Upper lobe of right lung (tissue), 1 donor: Measurements from ENCODE around the gene GALNT14. TPM values are rescaled to one million over a fixed set of nuclear protein-coding genes. Genes with fewer than 3 reads are reported as not detected.
"Not testable (repeated sequence)": the region's sequence is repeated elsewhere in the genome, so short reads cannot be mapped to it uniquely, and the experiment has no call there.

ENCODE experiments used
- ATAC-seq: fragments of 200-7000 bp; cut with Tn5 transposase; one replicate; pipeline ENCODE4 v1.9.1; 2020; ENCODE audit warnings: mild to moderate bottlenecking, moderate library complexity
- DNase-seq: peaks from one replicate; pipeline ENCODE4 v3.0.0-alpha.2; 2020
- H3K27ac ChIP-seq: fragments of 200-600 bp; one replicate; pipeline ENCODE4 v1.8.0; 2022
- H3K27me3 ChIP-seq: fragments of 200-600 bp; one replicate; pipeline ENCODE4 v1.8.0; 2022; ENCODE audit warnings: mild to moderate bottlenecking
- H3K36me3 ChIP-seq: fragments of 200-600 bp; one replicate; pipeline ENCODE4 v1.8.0; 2022
- H3K4me1 ChIP-seq: fragments of 200-600 bp; one replicate; pipeline ENCODE4 v1.8.0; 2022
- H3K4me3 ChIP-seq: fragments of 200-600 bp; one replicate; pipeline ENCODE4 v1.8.0; 2022; ENCODE audit warnings: mild to moderate bottlenecking
- H3K9me3 ChIP-seq: fragments of 200-600 bp; one replicate; pipeline ENCODE4 v1.8.0; 2022
- intact Hi-C: fragments of 100-400 bp; cut with DNase I; formaldehyde crosslinking; loops from one replicate; pipeline ENCODE4 v1.11.0; 2022
- total RNA-seq: library from RNA; stranded (reverse); fragmentation: NEBNext Ultra II Directional; extraction: Animal tissue kit (Norgen Biotek cat#: 25700); gene quantifications from one replicate; pipeline ENCODE4 v1.2.1, GENCODE V29; 2021
- TF ChIP-seq, protein P1 (sequence below): fragments of 200-600 bp; IDR thresholded peaks from one replicate; pipeline ENCODE4 v1.8.0; 2022; ENCODE audit warnings: antibody characterized with exemption
- donor health status: DM: no; HTN: yes; CAD: no; lungs with severe emphysema.

Gene GALNT14
- total RNA-seq, 1 donor from 2014 or later, result 0.81 TPM

DNA sequence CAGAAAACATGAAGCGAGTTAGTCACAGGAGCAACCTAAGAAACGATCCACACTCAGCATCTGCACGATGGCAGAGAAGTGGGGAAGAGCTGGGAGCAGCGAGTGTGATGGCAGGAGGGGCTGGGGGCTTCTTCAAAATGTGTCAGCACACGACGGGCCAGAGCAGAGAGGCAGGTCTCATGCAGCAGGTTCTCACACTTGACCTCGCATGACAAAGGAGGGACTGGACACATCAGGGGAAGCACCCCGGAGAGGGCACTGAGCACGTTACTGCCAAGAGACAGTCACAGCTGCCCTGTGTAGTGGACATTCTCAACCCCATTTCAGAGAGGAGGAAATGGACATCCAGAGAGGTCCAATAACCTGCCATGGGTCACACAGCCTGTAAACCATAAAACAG, 226.9 kb downstream of the GALNT14 start:
- H3K4me3 ChIP-seq, result no peak overlapping the region
- intact Hi-C loops, result no loop called here
- no peaks in the 10 kb centered on the region for H3K27me3 ChIP-seq
- H3K9me3 ChIP-seq, result no peaks in the 10 kb centered on the region
- DNase-seq (no peak), ATAC-seq (no peak)
- no peak overlapping the region for H3K27ac ChIP-seq
- H3K36me3 ChIP-seq, result no peaks in the 10 kb centered on the region
- TF ChIP-seq, protein P1, sequence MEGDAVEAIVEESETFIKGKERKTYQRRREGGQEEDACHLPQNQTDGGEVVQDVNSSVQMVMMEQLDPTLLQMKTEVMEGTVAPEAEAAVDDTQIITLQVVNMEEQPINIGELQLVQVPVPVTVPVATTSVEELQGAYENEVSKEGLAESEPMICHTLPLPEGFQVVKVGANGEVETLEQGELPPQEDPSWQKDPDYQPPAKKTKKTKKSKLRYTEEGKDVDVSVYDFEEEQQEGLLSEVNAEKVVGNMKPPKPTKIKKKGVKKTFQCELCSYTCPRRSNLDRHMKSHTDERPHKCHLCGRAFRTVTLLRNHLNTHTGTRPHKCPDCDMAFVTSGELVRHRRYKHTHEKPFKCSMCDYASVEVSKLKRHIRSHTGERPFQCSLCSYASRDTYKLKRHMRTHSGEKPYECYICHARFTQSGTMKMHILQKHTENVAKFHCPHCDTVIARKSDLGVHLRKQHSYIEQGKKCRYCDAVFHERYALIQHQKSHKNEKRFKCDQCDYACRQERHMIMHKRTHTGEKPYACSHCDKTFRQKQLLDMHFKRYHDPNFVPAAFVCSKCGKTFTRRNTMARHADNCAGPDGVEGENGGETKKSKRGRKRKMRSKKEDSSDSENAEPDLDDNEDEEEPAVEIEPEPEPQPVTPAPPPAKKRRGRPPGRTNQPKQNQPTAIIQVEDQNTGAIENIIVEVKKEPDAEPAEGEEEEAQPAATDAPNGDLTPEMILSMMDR, result no peak
- H3K4me1 ChIP-seq, result no peaks in the 10 kb centered on the region

DNA sequence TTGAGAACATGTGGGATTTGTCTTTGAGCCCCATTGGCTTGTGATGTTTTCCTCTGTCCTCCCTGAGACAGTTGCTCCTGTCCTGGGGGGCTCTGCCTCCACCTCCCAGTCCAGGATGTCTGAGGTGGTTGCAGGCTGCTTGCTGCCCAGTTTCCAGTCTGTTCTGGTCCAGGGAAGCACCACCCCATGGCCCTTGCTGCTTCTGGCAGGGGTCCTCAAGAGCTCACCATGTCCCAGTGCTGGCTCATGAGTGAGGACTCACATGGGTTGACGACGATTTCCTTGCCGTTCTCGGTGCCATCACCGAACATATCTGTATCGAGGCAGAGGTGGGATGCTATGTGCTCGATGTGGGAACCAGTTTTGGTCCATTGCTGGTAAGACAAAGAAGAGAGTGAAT, 227.6 kb downstream of the GALNT14 start:
- intact Hi-C loops, result no loop called here
- DNase-seq, result no peak
- Histone ChIP-seq H3K27me3 (no peaks in the 10 kb centered on the region), H3K9me3 (no peaks in the 10 kb centered on the region), H3K4me3 (no peak overlapping the region), H3K36me3 (no peaks in the 10 kb centered on the region), H3K4me1 (no peaks in the 10 kb centered on the region), H3K27ac (no peak overlapping the region)
- no peak for ATAC-seq
- TF ChIP-seq, protein P1, result no peak

DNA sequence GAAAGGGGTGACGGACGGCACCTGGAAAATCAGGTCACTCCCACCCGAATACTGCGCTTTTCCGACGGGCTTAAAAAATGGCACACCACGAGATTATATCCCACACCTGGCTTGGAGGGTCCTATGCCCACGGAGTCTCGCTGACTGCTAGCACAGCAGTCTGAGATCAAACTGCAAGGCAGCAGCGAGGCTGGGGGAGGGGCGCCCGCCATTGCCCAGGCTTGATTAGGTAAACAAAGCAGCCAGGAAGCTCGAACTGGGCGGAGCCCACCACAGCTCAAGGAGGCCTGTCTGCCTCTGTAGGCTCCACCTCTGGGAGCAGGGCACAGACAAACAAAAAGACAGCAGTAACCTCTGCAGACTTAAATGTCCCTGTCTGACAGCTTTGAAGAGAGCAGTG, 233.8 kb downstream of the GALNT14 start:
- ATAC-seq, DNase-seq: not testable (repeated sequence)

DNA sequence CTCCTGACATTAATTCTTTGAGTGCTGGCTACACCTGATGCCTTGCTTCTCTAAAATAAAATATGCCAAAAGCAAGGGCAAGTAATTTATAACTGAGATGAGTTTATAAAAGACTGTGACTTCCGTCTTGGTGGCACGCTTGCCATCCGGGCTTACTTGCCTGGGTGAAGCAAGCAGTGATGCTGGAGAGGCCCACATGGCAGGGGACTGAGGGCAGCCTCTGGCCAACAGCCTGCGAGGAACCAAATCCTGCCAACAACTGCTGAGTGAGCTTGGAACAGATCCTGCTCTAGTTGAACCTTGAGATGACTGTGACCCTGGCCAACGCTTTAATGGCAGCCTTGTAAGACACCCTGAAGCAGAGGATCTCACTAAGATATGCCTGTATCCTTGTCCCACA, 234.9 kb downstream of the GALNT14 start:
- Histone ChIP-seq H3K4me3 (no peak overlapping the region), H3K36me3 (no peaks in the 10 kb centered on the region), H3K4me1 (no peaks in the 10 kb centered on the region), H3K27ac (no peak overlapping the region), H3K9me3 (no peaks in the 10 kb centered on the region), H3K27me3 (no peaks in the 10 kb centered on the region)
- ATAC-seq (no peak), DNase-seq (no peak)
- TF ChIP-seq, protein P1, result no peak
- intact Hi-C loops, result no loop called here

More for the DNA sequence above, 233.8 kb downstream of the GALNT14 start:
- H3K9me3 ChIP-seq, intact Hi-C loops, H3K27me3 ChIP-seq, H3K36me3 ChIP-seq, H3K4me3 ChIP-seq, H3K4me1 ChIP-seq, H3K27ac ChIP-seq: not testable (repeated sequence)

DNA sequence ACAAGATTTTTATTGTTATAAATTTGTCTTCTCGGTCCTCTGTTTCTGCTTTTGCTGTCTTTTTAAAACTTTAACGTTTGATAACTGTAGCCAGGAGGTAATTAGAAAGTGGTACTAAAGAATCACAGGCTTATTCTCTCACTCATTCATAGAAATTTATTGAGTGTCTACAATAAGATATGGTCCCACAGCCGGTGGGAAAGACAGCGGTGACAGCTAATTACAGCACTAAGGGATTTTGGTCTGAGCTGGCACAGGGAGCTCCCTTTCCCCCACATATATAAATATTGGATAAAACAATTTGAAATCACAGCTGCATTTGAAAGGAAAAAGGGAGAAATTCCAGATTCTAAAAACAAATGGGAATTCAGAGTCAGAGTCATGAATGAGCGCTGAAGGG, 237.9 kb downstream of the GALNT14 start:
- Histone ChIP-seq H3K27ac (no peak overlapping the region), H3K36me3 (no peaks in the 10 kb centered on the region), H3K9me3 (no peaks in the 10 kb centered on the region), H3K27me3 (no peaks in the 10 kb centered on the region), H3K4me1 (no peaks in the 10 kb centered on the region), H3K4me3 (no peak overlapping the region)
- DNase-seq (no peak), ATAC-seq (no peak)
- TF ChIP-seq, protein P1, result no peak
- intact Hi-C loops, result no loop called here

DNA sequence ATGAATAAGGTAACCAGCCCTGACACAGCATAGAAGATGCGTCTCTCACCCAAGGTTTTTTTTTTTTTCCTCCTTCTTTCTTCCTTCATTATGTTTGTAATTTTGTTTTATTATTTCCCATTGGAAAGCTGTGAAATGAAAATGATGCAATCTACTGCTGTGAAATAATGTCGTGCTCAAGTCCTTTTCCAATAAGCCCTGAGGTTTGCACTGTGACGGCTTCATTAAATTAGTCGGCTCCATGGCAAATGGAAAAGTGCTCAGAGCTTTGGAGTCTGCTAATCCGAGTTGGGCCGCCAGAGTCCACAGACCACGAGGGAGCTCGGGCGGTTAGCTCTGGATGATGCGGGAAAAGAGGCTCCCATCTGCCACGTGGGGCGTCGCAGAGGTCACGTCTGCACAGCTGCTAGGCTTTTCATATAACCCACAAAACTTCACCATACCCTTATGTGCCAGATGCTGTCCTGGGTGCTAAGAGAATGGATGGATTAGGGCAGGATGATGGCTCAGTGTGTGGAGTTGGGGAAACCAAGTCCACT, 238.7 kb downstream of the GALNT14 start:
- Histone ChIP-seq H3K36me3 (no peaks in the 10 kb centered on the region), H3K27me3 (no peaks in the 10 kb centered on the region), H3K4me3 (no peak overlapping the region), H3K27ac (no peak overlapping the region), H3K4me1 (no peaks in the 10 kb centered on the region), H3K9me3 (no peaks in the 10 kb centered on the region)
- DNase-seq (no peak), ATAC-seq (no peak)
- TF ChIP-seq, protein P1, result no peak
- intact Hi-C loops, result no loop called here
